ENCODE measurements around the gene NELFCD. TPM values are rescaled to one million over a fixed set of nuclear protein-coding genes. Genes with fewer than 3 reads are reported as not detected.
A peak's percentile ranks its signal among the peaks of the same experiment; 100 is the strongest.

The NELFCD gene
- total and polyA plus RNA-seq, 2 donors (not counting 1 experiment from before 2014, with no cell fraction given): 80.2 to 107 TPM

DNA sequence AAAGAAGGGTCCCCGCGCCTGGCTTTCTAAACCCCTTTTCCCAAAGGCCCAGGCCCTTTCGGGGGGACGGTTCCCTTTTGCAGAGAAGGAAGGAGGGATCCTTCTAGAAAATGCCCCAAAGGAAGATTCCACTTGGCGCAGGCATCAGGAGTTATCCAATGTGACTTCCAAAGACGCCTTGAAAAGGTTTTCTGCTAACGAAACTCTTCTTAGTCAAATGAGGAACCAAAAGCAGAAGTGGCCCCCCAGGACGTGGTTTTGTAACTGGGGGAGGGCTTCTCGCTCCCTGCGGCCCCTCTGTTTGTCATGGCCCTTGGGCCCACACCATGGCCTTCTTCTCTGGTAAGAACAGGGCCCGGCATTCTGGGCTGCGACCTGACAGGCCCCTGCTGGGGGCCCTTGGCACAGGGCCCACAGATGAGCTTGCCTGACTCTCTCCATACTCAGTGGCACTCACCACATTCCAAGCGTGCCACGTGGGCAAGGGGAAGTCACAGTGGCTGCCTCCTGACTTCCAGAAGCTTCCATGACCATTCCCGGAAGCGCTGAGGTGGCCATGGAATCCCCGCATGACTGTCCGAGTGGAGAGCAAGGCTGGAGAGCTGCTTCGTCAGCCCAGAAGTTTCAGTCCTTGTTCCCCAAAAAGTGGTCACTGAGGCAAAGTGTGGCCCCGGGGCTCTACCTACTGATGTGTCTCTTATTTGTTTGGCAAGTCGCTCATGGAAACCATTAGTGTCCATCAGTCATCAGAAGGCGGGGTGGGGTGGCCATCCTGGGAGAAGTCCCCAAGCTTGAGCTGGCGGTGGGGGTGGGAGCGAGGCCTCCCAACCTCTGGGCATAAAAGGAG is 26.8 kb downstream of the NELFCD start:
- Histone ChIP-seq H3K9ac (ENCODE audit: low read length) (peak overlapping the region; percentile 80), H3K4me3 (ENCODE audit: control extremely low read depth in 1 of 5, extremely low read depth in 1 of 5, insufficient read depth in 1 of 5, low read depth in 2 of 5, low read length in 4 of 5) (peak overlapping the region; percentile 40 to 91 (median 88))

More for the DNA sequence above, 26.8 kb downstream of the NELFCD start:
- Histone ChIP-seq H3K4me2 (replicated peaks; ENCODE audit: low read depth, low read length, poor library complexity, severe bottlenecking) (peak overlapping the region; percentile 86), H3K36me3 (replicated peaks in 1 of 2; ENCODE audit: control extremely low read depth in 1 of 2, control insufficient read depth in 1 of 2, extremely low read depth in 1 of 2, insufficient read depth in 2 of 2, low read length in 1 of 2) (peaks cover 0 to 14% of the 10 kb centered on the region in 2 experiments), H3K27ac (ENCODE audit: low read length in 2 of 2) (peak overlapping the region; percentile 95 to 97), H4K20me1 (ENCODE audit: control insufficient read depth, insufficient read depth, low read length, poor library complexity, severe bottlenecking) (peaks cover 27% of the 10 kb centered on the region), H2AFZ (ENCODE audit: insufficient read depth, low read depth, low read length, poor library complexity, severe bottlenecking) (peak overlapping the region; percentile 64), H3K9me3 (ENCODE audit: control extremely low read depth in 1 of 3, control insufficient read depth in 2 of 3, insufficient read depth in 1 of 3, low read length in 2 of 3) (peaks cover 0 to 6% (median 0%) of the 10 kb centered on the region in 3 donors), H3K79me2 (ENCODE audit: control insufficient read depth, insufficient read depth, low read length) (peaks cover 47% of the 10 kb centered on the region), H3K4me1 (ENCODE audit: control insufficient read depth in 2 of 2, insufficient read depth in 2 of 2, low read length in 2 of 2) (peaks cover 37 to 57% of the 10 kb centered on the region in 2 donors), H3K27me3 (replicated peaks in 1 of 4; ENCODE audit: control extremely low read depth in 1 of 4, control insufficient read depth in 3 of 4, insufficient read depth in 4 of 4, low read length in 3 of 4) (no peaks in the 10 kb centered on the region)
- no peak for TF ChIP-seq EZH2 (IDR thresholded peaks at IDR 0.05; ENCODE audit: borderline replicate concordance, insufficient read depth, low read depth, low read length, poor library complexity, severe bottlenecking)
- TF ChIP-seq, protein P1, sequence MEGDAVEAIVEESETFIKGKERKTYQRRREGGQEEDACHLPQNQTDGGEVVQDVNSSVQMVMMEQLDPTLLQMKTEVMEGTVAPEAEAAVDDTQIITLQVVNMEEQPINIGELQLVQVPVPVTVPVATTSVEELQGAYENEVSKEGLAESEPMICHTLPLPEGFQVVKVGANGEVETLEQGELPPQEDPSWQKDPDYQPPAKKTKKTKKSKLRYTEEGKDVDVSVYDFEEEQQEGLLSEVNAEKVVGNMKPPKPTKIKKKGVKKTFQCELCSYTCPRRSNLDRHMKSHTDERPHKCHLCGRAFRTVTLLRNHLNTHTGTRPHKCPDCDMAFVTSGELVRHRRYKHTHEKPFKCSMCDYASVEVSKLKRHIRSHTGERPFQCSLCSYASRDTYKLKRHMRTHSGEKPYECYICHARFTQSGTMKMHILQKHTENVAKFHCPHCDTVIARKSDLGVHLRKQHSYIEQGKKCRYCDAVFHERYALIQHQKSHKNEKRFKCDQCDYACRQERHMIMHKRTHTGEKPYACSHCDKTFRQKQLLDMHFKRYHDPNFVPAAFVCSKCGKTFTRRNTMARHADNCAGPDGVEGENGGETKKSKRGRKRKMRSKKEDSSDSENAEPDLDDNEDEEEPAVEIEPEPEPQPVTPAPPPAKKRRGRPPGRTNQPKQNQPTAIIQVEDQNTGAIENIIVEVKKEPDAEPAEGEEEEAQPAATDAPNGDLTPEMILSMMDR (IDR thresholded peaks at IDR 0.05): no peak
- peak overlapping the region; percentile 99 for H3K27ac Mint-ChIP-seq
- H3K9me3 Mint-ChIP-seq (ENCODE audit: insufficient read depth): no peaks in the 10 kb centered on the region
- peak overlapping the region; percentile 98 for H3K4me3 Mint-ChIP-seq
- peaks cover 66% of the 10 kb centered on the region for H3K4me1 Mint-ChIP-seq
- DNase-seq (peak; percentile 89), ATAC-seq (ENCODE audit: low read depth) (peak; percentile 15)
- CTCF ChIA-PET: interaction anchor here (1.0 to 3.3 kb wide), 3 partner anchors 10 to 80 kb away, joined by 3 to 32 read pairs (median 6); partner anchors contain the start of gene ATP5F1E
- POLR2A ChIA-PET: interaction anchor here (0.5 to 1.6 kb wide), 6 partner anchors 13 to 100 kb away, joined by 3 to 22 read pairs (median 4); partner anchors contain the start of gene ATP5F1E
- 12% methylated on average over 20 of the region's 24 CpGs for WGBS (ENCODE audit: insufficient coverage)
- intact Hi-C loops (cut with micrococcal nuclease): loop anchor here (1.0 to 10.0 kb wide), 5 partner anchors 8 to 1613 kb away; partner anchors contain the start of genes ATP5F1E and RBM38
- H3K27me3 Mint-ChIP-seq: no peaks in the 10 kb centered on the region
